ENCODE data around the gene HS6ST3.

HS6ST3 gene

GRCh38 chr13:96806746-96807145 is 716.8 kb downstream of the HS6ST3 start:
- FAIRE-seq = no peak

DNA sequence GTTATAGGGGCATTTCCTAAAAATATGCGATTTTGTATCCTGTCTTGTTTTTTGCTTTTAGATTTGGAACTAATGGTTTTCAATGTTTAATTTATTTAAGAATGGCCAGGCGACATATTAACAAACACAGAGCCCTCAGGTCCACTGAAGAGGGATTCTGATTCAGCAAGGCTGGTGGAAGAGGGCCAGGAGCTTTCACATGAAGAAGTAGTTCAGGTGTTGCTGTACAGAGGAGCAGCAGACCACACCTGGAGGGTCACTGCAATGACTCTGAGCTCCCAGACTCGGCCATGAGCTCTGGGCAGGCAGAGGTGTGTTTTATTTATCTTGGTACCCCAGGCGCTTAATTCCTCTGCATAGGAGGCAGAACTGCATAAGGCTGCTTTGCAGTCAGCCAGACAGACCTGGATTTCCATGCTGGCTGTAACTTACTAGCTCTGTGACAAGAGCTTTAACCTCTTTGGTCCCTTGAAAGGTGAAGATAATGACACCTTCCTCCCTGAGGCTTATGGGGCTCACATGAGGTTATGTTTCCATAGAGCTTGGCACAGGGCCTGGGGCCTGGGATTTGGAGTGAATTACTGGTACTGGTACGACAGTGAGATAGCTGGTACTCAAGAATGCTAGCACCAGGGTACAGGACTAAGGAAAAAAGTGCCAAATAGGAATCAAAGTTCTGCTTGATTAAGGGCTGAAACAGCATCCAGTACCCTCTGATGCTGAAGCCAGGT is 719.6 kb downstream of the HS6ST3 start:
- FAIRE-seq = no peak

GRCh38 chr13:96810104-96810503 is 720.2 kb downstream of the HS6ST3 start:
- no peak for FAIRE-seq

DNA sequence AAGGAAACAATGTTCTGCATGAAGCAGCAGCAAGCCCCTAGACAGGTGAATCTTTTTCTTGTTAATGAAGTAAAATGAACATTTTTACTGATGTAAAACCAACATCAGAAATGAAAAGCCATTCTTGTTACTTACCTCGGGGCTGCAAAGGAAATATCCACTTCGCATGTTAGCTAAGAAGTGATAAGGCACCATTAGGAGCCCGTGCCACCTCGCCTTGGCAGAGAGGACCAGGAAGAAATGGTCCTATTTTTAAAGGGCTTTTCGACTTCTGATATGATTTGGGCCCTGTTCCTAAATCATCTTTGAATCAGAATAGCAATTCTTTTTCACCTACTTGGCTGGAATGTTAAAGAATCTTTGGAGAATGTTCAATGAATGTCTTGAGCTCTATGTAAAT is 721.1 kb downstream of the HS6ST3 start:
- no peak for FAIRE-seq

DNA sequence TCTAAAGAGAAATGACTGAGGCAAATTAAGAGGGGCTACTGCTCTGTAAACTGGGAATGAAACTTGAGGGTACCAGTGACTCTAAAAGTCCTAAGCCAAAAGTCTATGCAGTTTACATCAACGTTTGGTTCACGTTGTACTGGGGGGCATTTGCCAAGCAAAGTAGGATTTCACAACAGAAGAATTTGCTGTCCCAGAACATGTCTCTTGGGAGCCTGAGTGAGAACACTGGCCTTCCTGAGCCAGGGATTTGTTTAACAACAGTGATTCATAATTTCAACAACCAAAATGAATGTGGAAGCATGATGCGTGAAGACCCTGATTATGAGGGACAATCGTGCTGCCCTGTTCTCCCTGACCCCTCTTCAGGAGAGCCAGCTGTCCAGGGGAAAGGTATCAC is 726.4 kb downstream of the HS6ST3 start:
- no peak for FAIRE-seq

DNA sequence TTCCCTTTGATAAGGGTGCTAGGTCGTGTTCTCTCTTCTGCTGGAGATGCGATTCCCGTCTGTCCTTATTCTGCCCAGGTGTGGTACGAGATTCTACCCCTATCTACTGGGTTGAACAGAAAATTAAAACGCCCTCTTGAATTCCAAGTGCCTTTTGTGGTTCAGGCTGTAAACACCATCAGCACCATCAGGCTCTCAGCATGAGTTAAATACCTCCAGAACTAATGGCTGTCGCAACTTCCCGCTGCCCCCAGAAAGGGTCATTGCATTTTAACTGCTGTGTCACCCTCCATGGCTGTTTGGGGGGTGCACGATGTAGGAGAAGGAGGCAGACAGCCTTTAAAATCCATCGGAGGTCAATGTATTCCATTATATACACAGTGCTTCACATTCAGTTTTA is 727.0 kb downstream of the HS6ST3 start:
- no peak for FAIRE-seq

DNA sequence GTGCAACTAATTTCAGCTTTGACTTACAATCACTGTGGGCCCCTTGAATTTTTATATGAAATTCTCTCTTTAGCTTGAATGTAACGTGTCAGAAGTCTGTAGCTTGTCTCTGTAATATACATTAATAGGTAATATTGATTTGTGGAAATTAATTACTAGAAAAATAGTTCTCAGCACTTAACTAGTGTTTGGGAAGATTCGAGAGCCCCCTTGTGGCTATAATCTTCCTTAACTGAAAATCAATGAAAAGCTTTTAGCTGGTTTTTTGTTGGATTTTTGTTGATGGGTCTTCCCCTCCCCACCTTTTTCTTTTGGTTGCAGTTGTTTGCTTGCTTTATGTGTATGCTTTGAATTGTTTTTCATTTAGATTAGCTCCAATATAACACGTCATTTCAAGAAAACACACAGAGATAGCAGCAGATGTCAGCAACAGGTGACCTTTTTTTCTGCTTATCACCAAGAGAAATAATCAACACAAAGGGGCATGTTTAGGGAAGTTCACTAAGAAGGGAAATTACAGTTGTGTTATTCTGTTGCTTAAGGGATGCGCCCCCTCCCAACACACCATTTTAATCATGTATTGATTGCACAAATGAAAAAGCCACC is 727.5 kb downstream of the HS6ST3 start:
- FAIRE-seq = peak; percentile 99

DNA sequence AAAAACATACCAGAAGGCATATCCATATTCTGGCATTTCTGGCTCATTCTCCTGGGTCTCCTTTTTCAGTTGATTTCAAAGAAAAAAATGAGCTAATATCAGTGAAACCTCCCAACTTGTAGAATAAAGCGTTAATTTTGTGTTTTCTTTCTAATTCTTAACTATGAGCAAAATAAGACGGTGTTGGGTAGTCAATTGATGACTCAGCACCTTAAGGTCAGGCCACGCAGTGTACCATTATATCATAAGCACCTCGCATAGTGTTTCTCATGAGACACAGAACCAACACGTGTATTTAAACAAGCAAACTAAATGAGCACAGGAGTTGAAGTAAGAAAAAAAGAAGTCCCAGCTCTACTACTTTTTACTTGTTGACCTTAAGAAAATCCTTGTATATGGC is 729.5 kb downstream of the HS6ST3 start:
- no peak for FAIRE-seq

GRCh38 chr13:96821381-96821780 is 731.5 kb downstream of the HS6ST3 start:
- FAIRE-seq = no peak

GRCh38 chr13:96821971-96822370 is 732.1 kb downstream of the HS6ST3 start:
- FAIRE-seq = no peak

- FAIRE-seq = no peak
Measured at GRCh38 chr13:96822895-96823294, 733.0 kb downstream of the HS6ST3 start.

DNA sequence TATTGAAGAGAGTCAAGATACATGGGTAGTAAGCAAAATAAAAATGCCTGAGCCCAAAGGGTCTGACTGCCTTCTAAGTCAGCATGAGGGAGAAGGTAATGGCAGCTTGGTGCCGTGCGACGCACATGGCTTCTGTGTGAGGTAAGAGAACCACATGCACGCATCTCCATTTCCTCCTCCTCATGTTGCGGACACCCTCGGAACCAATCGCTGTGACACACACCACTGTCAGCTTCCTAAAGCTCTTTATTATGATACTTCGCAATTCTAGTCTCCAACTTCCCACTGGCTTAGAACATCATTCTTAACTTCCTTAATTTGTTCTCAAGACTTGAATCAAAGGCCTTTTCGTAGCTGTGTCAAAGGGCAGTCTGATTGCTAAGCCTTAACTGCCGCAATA is 734.2 kb downstream of the HS6ST3 start:
- no peak for FAIRE-seq

GRCh38 chr13:96825653-96826052 is 735.7 kb downstream of the HS6ST3 start:
- FAIRE-seq = no peak

- FAIRE-seq = no peak
Measured at GRCh38 chr13:96834626-96835025, 744.7 kb downstream of the HS6ST3 start.

GRCh38 chr13:96835546-96835945 is 745.6 kb downstream of the HS6ST3 start:
- FAIRE-seq = no peak

DNA sequence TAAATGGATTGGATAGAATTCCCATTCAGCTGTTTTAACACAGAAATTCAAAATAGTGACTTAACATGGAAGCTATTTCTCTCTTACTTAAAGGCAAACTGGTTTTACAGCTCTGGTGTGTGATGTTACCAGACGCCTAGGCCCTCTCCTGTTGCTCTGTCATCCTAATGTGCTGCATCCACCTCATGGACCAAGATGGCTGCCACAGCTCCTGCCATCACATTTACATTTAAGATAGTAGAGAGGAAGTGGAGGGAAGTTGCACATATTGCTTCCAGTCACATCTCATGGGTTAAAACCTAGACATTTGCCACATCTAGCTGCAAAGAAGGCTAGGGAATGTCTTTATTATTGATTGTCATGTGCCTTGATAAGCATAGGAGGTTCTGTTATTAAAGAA is 746.8 kb downstream of the HS6ST3 start:
- FAIRE-seq = no peak

DNA sequence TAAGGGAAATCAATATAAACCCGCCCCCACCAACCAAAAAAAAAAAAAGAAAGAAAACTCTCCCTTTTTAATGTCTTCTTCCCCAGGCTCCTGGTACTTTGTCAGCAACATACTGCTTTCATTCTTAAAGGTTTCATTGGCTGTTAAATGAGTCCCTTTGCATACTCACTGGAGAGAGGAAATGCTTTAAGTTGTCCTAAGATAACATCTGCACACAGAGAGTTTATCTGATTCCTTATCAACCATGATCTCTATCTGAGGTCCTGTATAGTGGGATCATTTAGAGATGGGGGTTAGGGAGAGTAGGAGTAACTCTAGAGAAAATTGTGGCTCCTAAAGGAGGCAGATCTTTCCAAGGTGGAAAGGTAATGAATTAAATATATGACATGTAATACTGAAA is 747.9 kb downstream of the HS6ST3 start:
- FAIRE-seq = no peak

GRCh38 chr13:96844195-96844594 is 754.3 kb downstream of the HS6ST3 start:
- FAIRE-seq = peak; percentile 88

- no peak for FAIRE-seq
Measured at GRCh38 chr13:96844616-96845015, 754.7 kb downstream of the HS6ST3 start.

GRCh38 chr13:96848286-96848685 is 758.4 kb downstream of the HS6ST3 start:
- no peak for FAIRE-seq

- no peak for FAIRE-seq
Measured at GRCh38 chr13:96849091-96849490, 759.2 kb downstream of the HS6ST3 start.

DNA sequence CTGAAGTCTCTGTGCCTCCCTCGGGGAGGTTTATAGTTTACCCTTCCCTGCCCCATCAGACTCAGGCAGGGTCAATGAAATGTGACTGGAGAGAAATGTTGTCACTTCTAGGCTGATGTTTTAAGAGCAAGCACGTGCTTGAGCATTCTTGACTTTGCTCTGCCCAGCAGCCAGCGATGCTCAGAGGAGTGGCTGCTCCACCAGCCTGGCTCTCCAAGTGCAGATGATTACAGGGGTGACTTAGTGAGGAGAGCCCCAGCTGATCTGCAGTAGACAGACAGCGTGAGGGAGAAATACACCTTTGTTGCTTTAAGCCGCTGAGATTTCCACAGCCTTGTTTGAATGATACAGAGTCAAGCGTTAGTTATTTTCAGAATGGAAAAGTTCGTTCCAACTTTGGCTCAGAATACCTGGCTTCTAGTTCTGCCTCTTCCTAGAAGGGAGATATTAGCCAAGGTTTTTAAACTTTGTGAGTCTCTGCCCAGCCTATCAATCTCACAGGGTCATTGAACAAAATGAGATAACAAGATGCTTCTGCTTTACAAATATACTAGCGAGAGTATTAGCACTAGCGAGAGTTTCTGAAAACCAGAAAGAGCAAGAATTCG is 760.7 kb downstream of the HS6ST3 start:
- FAIRE-seq = no peak

DNA sequence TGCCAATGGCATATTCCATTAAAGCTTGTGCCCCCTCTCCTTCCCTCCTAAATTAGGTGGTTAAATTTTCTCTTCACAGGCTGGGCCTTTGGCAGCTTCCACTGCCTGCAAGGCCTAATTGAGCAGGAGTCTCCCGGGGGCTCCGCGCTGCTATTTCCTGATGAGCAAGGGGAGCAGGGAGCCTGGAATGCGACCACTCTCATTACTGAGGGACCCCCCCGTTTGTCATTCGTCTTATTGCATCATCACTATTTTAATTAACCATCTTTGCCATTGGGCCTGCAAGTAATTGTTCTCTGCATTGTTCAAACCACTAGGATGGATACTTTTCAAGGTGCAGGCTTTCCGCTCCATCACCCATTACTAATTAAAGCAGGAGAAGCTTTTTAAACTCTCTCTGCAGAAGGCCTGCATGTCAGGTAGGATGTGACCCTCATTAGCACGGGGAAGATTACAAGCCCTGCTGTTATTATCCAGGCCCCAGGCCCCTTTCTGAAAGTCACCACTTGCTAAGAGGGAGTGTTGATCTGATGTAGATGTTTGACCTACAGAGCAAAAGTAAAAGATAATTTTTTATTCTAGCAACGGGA is 762.0 kb downstream of the HS6ST3 start:
- FAIRE-seq = no peak
